Skeletal muscle tissue (tissue), 4 donors: ENCODE measurements around the gene TBC1D12. TPM values are rescaled to one million over a fixed set of nuclear protein-coding genes. Genes with fewer than 3 reads are reported as not detected.
"Not testable (repeated sequence)": the region's sequence is repeated elsewhere in the genome, so short reads cannot be mapped to it uniquely, and the experiment has no call there.

ENCODE experiments used
- H3K27ac ChIP-seq: one replicate; pipeline ENCODE4 v1.7.0; 2013; ENCODE audit warnings: mild to moderate bottlenecking, low read depth, low read length, inconsistent platforms
- H3K27me3 ChIP-seq, 3 donors: one replicate each; pipeline ENCODE4 v1.7.0; 2013; ENCODE audit warnings: low read length in 3 of 3; ENCODE audit not compliant: control insufficient read depth in 3 of 3, insufficient read depth in 3 of 3
- H3K36me3 ChIP-seq, 3 donors: one replicate each; pipeline ENCODE4 v1.7.0; 2013; ENCODE audit warnings: low read length in 3 of 3; ENCODE audit not compliant: control insufficient read depth in 3 of 3, insufficient read depth in 3 of 3
- H3K4me1 ChIP-seq, 3 donors: one replicate each; pipeline ENCODE4 v1.7.0; 2013; ENCODE audit warnings: low read length in 3 of 3, mild to moderate bottlenecking in 3 of 3; ENCODE audit not compliant: control insufficient read depth in 3 of 3, insufficient read depth in 3 of 3
- H3K4me3 ChIP-seq, 3 donors: one replicate each; pipeline ENCODE4 v1.7.0; 2013; ENCODE audit warnings: low read length in 3 of 3
- H3K9ac ChIP-seq, 3 donors: one replicate each; pipeline ENCODE4 v1.7.0; 2013; ENCODE audit warnings: low read length in 3 of 3, mild to moderate bottlenecking in 3 of 3, moderate library complexity in 2 of 3, low read depth in 1 of 3
- H3K9me3 ChIP-seq, 3 donors: one replicate each; pipeline ENCODE4 v1.7.0; 2013; ENCODE audit warnings: low read length in 3 of 3; ENCODE audit not compliant: control insufficient read depth in 3 of 3
- total RNA-seq: library from RNA; depleted of rRNA; stranded (reverse); fragments of >200 nt; gene quantifications from one replicate; pipeline ENCODE4 v1.2.3, GENCODE V29; 2014
- donor health status: Osteomylitis.

The TBC1D12 gene
- total RNA-seq, 1 donor from 2014 or later = 17.7 TPM

GRCh38 chr10:94500063-94500462 is 97.7 kb downstream of the TBC1D12 start:
- Histone ChIP-seq H3K4me1 (no peaks in the 10 kb centered on the region), H3K9me3 (no peaks in the 10 kb centered on the region), H3K27me3 (no peaks in the 10 kb centered on the region), H3K4me3 (no peak overlapping the region), H3K9ac (no peak overlapping the region), H3K36me3 (peaks cover 0 to 1% (median 0%) of the 10 kb centered on the region in 3 donors), H3K27ac (no peak overlapping the region)

DNA sequence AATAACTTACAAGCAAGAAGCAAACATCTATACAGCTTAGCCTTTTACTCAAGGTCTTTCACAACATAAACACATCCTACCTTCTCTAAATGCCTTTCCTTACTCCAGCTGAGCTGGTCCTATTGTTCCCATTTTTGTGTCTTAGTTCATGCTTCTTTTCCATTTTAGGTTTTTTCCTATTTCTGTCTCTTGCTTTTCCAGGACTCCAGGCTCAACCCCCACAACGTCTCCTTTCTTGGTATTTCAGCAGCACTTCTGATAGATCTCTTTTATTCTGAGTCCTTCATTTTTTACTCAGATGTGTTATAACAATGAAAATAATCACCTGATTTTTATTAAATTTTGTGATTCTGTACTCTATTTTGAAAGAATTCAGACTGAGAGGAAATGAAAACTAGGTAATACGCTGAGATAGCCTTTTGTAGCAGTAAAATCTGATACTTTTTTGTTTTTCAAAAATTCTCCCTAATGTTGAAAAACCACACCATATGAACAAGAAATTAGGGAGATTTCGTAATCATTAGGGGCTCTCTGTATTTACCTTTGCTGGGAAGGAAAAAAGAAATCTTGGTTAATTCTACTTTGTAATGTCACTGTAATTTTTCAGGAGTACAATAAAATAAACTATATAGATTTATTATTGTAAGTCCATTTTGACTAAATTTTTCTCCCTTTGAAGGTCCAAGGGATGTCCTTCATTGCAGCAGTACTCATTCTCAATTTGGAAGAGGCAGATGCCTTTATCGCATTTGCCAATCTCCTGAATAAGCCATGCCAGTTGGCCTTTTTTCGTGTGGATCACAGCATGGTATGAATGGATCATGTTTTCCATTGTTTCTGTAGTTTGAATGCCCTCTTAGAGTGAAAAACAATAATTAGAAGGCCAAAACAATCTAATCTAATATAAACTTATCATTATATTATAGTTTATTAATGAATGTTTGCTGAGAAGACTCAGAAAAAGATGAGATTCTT is 119.2 kb downstream of the TBC1D12 start:
- H3K4me1 ChIP-seq = no peaks in the 10 kb centered on the region
- no peak overlapping the region for H3K27ac ChIP-seq
- H3K9me3 ChIP-seq = no peaks in the 10 kb centered on the region
- H3K4me3 ChIP-seq = no peak overlapping the region
- peaks cover 0 to 9% (median 8%) of the 10 kb centered on the region in 3 donors for H3K36me3 ChIP-seq
- H3K27me3 ChIP-seq = no peaks in the 10 kb centered on the region
- H3K9ac ChIP-seq = no peak overlapping the region

DNA sequence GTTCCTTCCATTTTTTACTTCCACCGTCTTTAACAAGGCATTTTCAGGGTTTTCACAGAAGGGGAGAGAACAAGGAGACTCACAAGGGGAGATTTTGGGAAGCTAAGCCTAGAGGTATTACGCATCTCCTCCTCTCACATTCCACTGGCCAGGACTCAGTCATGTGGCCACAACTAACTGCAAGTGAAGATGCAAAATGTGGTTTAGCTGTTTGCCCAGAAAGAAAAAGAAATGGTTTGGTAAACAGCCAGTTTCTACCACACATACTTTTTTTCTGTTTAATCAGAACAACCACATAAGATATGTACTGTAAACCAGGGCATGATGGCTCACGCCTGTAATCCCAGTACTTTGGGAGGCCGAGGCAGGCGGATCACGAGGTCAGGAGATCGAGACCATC is 121.8 kb downstream of the TBC1D12 start:
- peaks cover 0 to 14% (median 8%) of the 10 kb centered on the region in 3 donors for H3K36me3 ChIP-seq
- H3K27me3 ChIP-seq = no peaks in the 10 kb centered on the region
- H3K4me3 ChIP-seq = no peak overlapping the region
- no peak overlapping the region for H3K9ac ChIP-seq
- H3K4me1 ChIP-seq = no peaks in the 10 kb centered on the region
- H3K9me3 ChIP-seq = no peaks in the 10 kb centered on the region
- no peak overlapping the region for H3K27ac ChIP-seq

GRCh38 chr10:94524711-94525110 is 122.4 kb downstream of the TBC1D12 start:
- Histone ChIP-seq H3K36me3 (peaks cover 0 to 14% (median 8%) of the 10 kb centered on the region in 3 donors), H3K9ac (no peak overlapping the region), H3K27me3 (no peaks in the 10 kb centered on the region), H3K9me3 (no peaks in the 10 kb centered on the region), H3K4me1 (no peaks in the 10 kb centered on the region), H3K27ac (no peak overlapping the region), H3K4me3 (no peak overlapping the region)

DNA sequence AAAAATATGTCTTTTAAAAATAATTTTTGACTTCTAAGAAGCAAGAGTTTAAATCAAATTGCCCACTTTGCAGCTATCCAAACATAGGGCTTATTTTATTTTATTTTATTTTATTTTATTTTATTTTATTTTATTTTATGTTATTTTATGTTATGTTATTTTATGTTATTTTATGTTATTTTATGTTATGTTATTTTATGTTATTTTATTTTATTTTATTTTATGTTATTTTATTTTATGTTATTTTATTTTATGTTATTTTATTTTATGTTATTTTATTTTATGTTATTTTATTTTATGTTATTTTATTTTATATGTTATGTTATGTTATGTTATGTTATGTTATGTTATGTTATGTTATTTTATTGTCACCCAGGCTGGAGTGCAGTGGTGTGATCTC is 129.2 kb downstream of the TBC1D12 start:
- H3K9ac ChIP-seq, H3K4me3 ChIP-seq, H3K9me3 ChIP-seq, H3K27me3 ChIP-seq, H3K27ac ChIP-seq, H3K4me1 ChIP-seq: not testable (repeated sequence)
- peaks cover 3 to 15% (median 12%) of the 10 kb centered on the region in 3 donors for H3K36me3 ChIP-seq

GRCh38 chr10:94533027-94533426 is 130.7 kb downstream of the TBC1D12 start:
- Histone ChIP-seq H3K27ac (no peak overlapping the region), H3K36me3 (peaks cover 3 to 13% (median 10%) of the 10 kb centered on the region in 3 donors)

DNA sequence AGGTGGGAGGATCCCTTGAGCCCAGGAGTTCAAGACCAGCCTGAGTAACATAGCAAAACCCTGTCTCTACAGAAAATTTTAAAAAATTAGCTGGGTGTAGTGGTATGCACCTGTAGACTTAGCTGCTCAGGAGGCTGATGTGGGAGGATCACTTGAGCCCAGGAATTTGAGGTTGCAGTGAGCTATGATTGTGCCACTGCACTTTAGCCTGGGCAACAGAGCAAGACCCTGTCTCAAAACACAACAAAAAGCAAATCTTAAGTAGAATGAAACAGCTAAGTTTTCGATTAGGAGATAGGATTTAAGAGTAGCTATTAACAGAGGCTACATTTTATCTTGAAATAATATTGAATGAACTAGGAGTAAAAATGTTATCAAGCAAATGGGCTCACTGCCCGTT is 139.9 kb downstream of the TBC1D12 start:
- not testable (repeated sequence) for H3K27me3 ChIP-seq, H3K9ac ChIP-seq, H3K27ac ChIP-seq, H3K36me3 ChIP-seq, H3K9me3 ChIP-seq, H3K4me3 ChIP-seq
- peaks cover 7 to 17% (median 13%) of the 10 kb centered on the region in 3 donors for H3K4me1 ChIP-seq

More at GRCh38 chr10:94533027-94533426, 130.7 kb downstream of the TBC1D12 start:
- no peaks in the 10 kb centered on the region for H3K4me1 ChIP-seq
- H3K27me3 ChIP-seq = no peaks in the 10 kb centered on the region
- no peaks in the 10 kb centered on the region for H3K9me3 ChIP-seq
- no peak overlapping the region for H3K4me3 ChIP-seq
- no peak overlapping the region for H3K9ac ChIP-seq

- peak within 1 kb of the TSS; percentile 81 to 92 (median 91) for H3K4me3 ChIP-seq
- H3K27me3 ChIP-seq = peaks cover 0 to 3% (median 3%) of the 10 kb centered on the region in 3 donors
- H3K27ac ChIP-seq = peak within 1 kb of the TSS; percentile 36
- H3K9me3 ChIP-seq = no peaks in the 10 kb centered on the region
- peaks cover 7 to 17% (median 13%) of the 10 kb centered on the region in 3 donors for H3K4me1 ChIP-seq
- H3K9ac ChIP-seq = peak within 1 kb of the TSS; percentile 67 to 87 (median 85)
- H3K36me3 ChIP-seq = no peaks in the 10 kb centered on the region
Measured at GRCh38 chr10:94545391-94546048, 143.2 kb downstream of the TBC1D12 start, which contains the start of gene HELLS. HELLS (plus strand) TSS chr10:94545788; CDS start chr10:94545922, 134 bp downstream.

GRCh38 chr10:94546049-94546900 is 143.9 kb downstream of the TBC1D12 start:
- H3K27ac ChIP-seq = no peak overlapping the region
- peaks cover 7 to 17% (median 13%) of the 10 kb centered on the region in 3 donors for H3K4me1 ChIP-seq
- H3K36me3 ChIP-seq = no peaks in the 10 kb centered on the region
- peak overlapping the region; percentile 67 to 85 (median 81) for H3K9ac ChIP-seq
- peak overlapping the region; percentile 81 to 92 (median 91) for H3K4me3 ChIP-seq
- no peaks in the 10 kb centered on the region for H3K9me3 ChIP-seq
- peaks cover 0 to 3% (median 3%) of the 10 kb centered on the region in 3 donors for H3K27me3 ChIP-seq
